ENCODE data around the gene TALDO1.
"Not testable (repeated sequence)": the region's sequence is repeated elsewhere in the genome, so short reads cannot be mapped to it uniquely, and the experiment has no call there.

Gene TALDO1

GRCh38 chr11:719214-720016 is 27.8 kb upstream of the TALDO1 start:
- no peak for DNase-seq

- no peak for DNase-seq
Measured at GRCh38 chr11:720017-720641, 27.1 kb upstream of the TALDO1 start.

- peak in 2 of 4 experiments; percentile 39 to 42 for DNase-seq
Measured at GRCh38 chr11:720642-721246, 26.5 kb upstream of the TALDO1 start.

DNA sequence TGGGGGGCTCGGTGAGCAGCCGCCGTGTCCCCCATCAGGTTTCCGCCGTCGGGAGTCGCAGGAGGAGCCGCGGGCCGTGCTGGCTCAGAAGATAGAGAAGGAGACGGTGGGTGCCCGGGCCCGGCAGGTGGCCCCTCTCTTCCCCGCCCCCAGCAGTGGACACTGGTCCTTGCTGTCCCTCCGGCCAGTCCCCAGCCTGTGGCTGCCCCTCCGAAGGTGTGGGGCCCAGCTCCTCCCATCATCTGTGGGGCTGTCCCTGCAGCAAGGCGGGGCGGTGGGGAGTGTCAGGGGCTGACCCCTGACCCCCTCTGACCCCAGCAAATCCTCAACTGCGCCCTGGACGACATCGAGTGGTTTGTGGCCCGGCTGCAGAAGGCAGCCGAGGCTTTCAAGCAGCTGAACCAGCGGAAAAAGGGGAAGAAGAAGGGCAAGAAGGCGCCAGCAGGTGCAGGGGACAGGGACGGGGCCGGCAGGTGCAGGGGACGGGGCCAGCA is 26.0 kb upstream of the TALDO1 start:
- DNase-seq, result no peak

- DNase-seq, result peak in 2 of 4 experiments; percentile 31 to 34
Measured at GRCh38 chr11:721741-722345, 25.4 kb upstream of the TALDO1 start.

DNA sequence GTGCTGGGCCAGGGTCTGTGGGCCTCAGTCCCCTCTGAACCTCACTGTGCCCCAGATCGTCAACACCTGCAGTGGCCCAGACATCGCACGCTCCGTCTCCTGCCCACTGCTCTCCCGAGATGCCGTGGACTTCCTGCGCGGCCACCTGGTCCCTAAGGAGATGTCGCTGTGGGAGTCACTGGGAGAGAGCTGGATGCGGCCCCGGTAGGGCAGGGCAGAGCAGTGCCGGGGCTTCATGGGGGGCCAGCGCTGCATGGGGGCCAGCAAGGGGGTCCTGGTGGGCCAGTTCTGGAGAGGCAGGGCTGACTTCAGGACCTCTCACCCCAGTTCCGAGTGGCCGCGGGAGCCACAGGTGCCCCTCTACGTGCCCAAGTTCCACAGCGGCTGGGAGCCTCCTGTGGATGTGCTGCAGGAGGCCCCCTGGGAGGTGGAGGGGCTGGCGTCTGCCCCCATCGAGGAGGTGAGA is 24.9 kb upstream of the TALDO1 start:
- no peak for DNase-seq

- DNase-seq, result peak in 1 of 4 experiments; percentile 20
Measured at GRCh38 chr11:723120-723883, 24.0 kb upstream of the TALDO1 start.

- no peak for DNase-seq
Measured at GRCh38 chr11:724049-724777, 23.1 kb upstream of the TALDO1 start.

GRCh38 chr11:724778-725386 is 22.4 kb upstream of the TALDO1 start:
- DNase-seq, result no peak

GRCh38 chr11:725624-726202 is 21.6 kb upstream of the TALDO1 start:
- no peak for DNase-seq

GRCh38 chr11:726278-727220 is 20.7 kb upstream of the TALDO1 start:
- DNase-seq, result peak in 1 of 4 experiments; percentile 38

GRCh38 chr11:727281-727701 is 20.0 kb upstream of the TALDO1 start:
- DNase-seq, result no peak

GRCh38 chr11:727859-728748 is 19.2 kb upstream of the TALDO1 start:
- peak; percentile 67 to 75 (median 68) for DNase-seq

DNA sequence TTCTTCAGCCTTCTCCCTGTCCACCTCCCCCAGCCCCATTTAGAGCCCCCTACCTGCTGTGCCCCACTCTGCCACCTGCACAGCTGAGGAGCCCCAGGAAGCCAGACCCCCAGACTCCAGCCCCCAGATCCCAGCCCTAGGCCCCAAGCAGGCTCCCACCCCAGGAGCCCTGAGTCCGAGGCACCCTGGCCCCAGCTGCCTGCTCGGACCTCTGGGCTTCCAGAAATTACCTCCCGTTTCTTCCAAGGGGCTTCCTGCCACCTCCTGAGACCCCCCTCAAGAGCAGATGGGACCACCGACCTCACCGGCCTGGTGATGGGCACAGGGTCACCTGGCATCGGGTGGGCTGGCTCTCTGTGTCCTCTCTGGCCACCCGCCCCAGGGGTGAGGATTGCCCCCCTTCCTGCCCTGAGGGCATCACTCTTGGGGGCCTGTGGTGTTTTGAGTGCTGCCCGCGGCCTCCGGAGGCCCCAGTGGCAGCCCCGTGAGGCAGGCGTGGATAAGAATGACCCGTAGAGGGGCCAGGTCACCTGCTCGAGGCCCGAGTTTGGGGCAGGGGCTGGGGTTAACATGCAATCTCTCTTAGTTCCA is 18.3 kb upstream of the TALDO1 start:
- DNase-seq, result no peak

DNA sequence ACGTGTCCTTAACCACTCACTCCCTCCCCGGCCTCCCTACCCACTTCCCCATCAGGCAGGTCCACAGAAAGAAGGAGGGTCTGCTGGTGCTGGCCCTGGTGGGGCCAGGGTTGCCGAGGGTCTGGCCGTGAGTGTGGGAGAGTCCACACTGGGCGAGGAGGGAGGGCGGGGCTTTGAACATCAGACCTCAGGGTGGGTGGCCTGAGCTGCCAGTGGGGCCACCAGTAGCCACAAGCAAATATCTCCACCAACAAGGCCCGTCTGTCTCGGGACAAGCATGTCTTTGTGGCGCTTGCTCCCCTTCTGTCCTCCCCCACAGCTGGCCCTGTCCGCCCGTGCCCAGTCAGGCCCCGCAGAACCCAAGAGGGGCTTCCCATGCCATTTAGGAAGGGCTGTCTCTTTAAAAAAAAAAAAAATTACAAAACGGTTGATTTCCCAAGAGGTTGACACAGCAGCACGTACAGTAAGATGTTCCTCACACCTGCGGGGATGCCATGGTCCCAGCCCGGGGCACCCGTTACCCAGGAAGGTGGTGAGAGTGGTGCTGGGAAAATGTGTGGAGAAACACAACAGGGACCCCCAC is 17.7 kb upstream of the TALDO1 start:
- no peak for DNase-seq

DNA sequence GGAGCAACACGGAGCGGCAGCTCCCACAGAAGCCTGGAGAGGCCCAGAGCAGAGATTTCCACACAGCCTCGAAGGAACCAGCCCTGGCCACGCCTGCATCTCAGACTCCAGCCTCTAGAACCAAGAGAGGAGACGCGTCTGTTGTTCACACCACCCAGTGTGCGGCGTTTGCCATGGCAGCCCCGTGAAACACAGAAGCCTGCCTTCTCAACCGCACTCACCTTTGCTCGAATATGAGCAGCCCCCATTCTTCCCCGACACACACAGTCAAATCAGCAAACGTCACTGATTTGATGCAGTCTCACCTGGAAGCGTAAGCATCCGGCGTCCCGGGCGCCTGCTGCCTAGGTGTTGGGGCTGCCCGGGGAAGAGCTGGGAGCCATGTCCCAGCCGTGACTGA is 14.2 kb upstream of the TALDO1 start:
- DNase-seq, result no peak

DNA sequence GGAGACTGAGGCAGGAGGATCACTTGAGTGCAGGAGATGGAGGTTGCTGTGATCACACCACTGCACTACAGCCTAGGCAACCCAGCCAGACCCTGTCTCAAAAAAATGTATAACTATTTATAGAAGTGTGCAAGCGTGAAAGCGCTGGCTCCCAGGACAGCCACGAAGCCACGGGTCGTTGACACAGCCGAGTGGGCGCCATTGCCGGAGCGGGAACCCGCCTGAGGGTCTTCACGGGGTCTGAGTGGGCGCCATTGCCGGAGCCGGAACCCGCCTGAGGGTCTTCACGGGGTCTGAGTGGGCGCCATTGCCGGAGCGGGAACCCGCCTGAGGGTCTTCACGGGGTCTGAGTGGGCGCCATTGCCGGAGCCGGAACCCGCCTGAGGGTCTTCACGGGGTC is 12.7 kb upstream of the TALDO1 start:
- DNase-seq, result not testable (repeated sequence)

GRCh38 chr11:737366-737765 is 9.9 kb upstream of the TALDO1 start:
- no peak for DNase-seq
